NCI-H1930 (cell line): ENCODE measurements around the gene NBEA.

ENCODE experiments used
- DNase-seq, 2 experiments: peaks; one replicate each; lab custom pipeline; 2025; lab: John Stamatoyannopoulos, UW

The NBEA gene

DNA sequence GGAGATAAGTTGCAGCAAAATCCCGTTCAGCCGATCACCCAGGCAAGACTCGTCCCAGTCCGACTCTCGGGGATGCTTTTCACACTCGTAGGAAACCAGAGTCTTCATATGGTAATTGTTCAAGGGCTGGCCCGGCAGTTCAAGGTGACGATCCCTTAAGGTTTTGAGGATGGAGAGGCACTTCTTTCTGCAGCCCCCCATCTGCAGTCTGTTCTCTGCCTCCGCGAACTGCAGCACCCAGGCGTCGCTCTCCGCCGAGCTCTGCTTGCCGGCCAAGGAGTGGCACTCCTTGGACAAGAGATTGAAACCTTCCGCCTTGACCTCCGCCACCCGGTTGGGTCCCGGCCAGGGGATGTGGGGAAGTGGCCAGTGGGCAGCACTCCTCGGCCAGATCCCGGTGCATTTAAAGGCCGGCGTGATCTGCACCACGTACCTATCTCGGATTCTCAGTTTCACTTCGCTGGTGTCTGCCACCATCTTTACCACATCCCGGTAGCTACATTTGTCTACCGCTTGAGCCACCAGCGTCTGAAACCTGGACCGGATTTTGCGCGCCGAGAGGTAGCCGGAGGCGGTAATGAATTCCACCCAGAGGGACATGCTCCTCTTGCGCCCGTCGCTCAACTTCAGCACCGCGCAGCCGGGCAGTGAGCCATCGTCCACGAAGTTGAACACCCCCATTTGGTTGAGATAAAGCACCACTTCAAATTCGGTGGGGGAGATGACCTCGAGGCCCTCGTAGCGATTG, 533.3 kb downstream of the NBEA start:
- DNase-seq, result no peak

DNA sequence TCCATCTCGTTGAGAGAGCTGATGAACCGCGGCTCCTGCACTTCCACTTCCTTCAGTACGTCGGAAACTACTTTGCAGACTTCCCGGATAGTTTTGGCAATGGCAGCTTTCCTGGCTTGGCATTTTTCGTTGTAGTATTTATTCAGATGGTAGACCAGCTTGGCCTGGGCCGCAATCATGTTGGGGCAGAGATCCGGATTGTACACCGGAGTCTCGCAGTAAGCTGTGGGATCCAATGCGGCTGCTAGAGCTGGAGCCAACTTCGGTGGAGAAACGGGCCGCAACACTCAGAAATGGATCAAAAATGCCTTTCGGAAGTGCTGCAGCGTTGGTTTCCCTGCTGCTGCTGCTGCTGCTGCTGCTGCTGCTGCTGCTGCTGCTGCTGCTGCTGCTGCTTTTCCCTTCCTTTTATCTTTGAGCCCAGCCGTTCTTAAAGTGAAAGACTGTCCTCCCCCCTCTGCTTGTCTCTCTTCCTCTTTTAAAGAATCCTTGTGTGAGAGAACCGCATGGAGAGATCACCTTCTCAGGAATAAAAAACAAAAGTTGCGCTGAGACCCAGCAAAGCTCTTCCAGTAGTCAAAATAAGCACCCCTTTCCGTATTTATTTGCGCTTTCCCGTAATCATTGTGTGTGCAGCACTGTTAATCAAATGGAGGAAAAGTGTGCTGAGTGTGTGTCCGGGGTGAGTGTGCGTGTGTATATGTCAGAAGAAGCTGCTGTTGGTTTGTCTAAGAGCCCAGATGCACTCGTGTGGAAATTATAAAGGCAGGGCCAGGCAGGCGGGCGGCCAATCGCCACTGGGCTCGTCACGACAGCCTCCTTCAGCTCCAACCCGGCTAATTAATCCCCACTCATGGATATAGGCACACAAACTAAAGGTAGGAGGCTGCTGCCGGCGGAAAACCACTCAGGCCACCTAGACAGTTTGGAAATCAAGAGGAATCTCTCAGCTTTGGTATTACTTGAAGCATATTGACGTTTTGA, 534.2 kb downstream of the NBEA start, which contains the start of gene MAB21L1:
Gene MAB21L1 (minus strand): TSS at position 730 of the 984 bp plus-strand sequence. CDS start 551 bp downstream, at position 179.
- DNase-seq, result no peak

DNA sequence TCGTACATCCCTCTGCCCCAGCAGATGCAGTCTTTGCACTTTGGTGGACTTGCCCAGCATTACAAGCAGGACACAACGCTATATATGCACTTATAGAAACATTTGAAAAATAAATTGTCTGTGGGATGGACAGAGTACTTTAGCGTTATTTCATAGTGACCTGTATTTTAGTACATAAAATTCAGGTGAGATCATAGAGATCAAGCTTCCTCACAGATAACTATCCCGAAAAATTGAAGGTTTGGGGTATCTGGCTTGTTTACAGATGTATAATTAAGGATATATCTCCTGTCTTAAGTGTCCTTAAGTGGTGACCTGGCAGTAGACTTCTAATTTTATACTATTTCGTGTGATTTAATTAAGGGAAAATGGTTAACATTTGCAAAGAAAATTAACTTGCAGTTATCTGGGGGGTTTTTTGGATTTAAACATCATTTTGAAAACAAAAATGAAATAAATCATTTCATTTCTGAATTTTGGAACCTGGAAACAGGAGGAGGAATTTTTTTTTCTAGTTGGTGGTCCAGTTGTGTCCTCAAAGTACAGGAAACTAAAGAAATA, 535.4 kb downstream of the NBEA start:
- no peak for DNase-seq

DNA sequence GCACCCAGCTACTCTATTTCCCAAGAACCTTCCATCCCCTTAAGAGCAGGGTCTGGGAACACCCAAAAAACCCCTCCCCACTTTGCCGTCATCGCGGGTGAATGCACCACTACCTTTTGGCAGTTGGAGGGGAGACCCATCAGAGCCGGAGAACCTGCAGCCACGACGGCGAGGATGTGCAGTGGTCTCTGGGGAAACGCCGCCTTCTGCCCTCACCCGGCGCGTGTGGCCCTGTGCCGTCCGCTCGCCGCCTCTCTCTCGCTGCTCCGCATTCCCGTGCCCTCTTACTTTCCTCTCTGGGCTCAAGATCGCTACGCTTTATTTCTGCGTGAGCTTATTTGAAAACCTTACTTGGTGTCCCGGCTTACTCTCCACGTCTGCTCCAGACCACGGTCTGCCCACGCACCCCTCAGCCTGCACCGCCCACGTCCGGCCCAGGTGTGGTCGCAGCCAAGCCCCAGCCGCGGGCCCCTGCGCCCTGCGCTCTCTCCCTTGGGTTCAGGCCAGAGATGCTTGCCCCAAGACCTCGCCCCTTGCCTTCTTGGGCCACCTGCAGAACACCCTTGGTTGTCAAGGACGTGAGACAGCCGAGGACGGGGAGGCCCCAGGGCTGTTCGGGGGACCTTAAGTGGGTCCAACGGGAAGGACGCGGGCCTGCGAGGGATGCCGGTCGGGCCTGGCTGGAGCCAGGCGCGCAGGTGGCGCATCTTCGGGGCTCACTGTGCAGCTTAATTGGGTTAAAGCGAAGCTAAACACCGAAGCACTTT, 536.4 kb downstream of the NBEA start:
- DNase-seq, result no peak

DNA sequence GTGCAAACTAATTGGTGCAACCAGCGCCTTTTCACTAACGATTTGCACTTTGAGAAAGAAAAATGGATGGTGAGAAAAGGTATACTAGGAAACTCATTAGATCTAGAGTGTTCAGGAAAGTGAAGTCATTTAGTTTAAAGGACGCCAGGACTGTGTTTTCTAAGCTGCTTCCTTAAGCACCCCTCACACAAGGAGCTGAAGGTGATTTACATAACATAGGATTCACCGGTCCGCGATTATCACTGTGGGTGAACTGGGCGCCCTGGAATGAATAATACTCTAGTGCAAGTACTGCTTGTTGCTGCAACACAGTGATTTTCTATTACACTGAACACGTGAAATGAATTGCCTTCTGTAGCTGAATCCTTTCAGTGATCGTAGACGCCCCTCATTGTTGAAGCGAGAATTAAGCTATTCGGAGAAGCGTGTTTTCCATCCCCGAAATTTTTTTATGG, 537.0 kb downstream of the NBEA start:
- no peak for DNase-seq

DNA sequence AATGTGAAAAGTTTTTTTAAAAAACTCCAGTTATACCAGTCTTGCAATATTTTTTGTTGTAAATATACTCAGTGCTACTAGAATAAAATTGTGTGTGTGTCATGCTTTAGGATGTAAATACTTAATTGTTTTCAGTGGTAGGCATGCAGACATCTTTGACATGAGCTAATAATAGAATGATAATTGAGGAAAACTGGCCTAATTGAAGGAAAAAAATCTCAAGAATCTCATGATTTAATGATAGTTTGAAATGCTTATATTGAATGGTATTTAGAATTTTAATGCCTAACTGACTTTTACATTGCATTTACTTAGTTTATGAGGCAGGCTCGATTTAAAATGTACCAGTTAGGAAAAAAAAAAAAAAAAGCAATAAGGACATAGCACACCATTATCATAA, 537.6 kb downstream of the NBEA start:
- DNase-seq, result no peak

DNA sequence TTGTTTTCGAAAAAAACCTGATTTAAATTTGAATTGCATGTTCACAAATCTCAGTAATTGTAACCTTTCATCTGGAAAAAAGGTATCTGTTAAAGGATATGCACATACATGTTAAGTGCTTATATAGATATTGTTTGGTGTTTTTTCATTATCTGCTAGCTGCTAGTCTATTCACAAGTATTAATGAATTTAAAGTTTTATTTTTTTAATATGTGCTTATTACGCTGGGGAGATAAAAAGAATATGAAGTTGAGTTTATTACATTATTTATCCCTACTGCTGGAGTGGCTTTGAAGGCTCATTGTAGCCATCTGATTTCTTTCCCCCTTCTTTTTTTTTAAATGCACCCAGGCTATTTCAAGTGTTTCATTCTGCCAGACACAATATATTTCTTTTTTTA, 538.3 kb downstream of the NBEA start:
- DNase-seq, result no peak

DNA sequence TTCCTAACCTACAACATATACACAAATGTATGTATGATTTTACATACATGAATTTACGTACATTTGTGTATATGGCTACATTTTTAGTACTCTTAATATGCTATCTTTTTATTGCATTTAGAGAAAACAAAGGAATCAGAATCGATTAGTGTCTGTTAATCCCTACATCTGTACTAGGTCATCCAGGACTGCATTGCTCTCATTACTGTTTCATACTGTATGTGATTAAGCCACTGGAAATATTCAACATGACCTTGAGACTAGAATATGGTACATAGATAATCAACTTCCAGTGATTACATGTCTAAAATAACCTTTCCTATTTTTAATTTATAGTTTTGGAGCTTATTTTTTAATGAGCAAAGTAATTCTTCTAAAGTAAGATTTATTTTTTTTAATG, 539.7 kb downstream of the NBEA start:
- no peak for DNase-seq

DNA sequence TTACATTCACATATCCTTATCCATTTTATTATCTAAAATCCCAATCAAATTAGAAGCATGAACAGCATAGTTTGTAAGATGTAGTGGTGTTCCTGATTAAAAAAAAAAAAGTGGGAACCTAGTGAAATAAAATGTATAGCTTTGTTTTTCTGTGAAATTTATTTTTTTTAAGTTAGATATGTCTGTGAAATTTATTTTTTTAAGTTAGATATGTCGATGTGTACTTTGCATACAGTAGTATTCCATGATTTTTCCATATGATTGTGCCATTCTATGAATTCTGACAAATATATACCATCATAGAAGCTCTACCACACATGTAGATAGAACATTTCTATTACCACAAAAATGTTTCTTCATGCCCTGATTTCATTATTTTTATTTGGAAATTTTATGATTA, 540.5 kb downstream of the NBEA start:
- DNase-seq, result no peak

DNA sequence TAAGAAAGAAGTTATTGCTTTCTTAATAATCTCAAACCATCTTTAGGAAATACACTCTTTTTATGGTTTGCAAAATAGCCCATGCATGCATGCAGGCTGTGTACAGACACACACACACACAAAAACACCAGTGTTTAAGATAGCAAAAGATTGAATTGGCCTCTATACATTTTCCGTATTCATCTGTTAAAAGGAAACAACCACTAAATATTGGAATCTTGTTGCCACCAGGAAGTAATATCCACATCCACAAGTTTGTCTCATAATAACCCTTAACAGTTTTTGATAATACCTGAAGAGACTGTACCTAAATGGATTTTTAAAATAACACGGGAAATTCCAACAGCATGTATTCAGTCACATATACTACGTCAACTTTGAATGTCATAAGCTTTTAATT, 541.7 kb downstream of the NBEA start:
- no peak for DNase-seq

DNA sequence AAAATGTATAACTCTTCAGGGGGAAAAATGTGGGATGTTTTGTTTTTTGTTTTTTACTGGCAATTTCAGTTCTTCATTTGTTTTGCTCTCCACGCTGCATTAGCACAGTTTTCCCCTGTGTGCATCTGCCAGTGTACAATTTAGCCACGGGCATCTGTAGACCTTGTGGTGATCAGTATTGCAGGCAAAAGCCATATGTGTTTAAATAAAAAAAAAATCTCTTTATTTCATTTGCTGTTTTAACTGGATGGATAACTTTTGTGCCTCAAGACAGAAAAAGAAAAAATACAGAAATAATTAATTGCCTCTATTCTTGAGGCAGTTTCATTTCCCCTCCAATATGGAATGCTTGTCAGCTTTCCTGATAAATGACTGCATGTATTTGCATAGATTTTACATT, 542.3 kb downstream of the NBEA start:
- no peak for DNase-seq

DNA sequence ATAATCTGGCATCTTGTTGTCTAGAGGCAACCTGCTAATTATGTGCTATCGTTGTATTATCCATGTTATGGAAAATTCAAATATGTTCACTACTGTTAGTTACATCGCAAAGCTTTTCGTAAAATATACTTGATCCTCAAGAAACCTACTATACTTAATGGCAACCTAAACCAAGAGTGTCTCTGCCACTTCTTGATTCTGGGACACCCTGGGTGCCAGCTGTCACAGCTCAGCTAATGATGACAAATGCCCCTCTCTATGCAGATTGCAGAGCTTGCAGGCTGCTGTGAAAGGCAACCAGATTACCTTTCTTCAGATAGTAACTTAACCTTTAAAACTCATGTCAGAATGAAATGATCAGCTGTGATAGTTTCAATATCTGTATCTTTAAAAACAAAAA, 543.4 kb downstream of the NBEA start:
- DNase-seq, result peak in 1 of 2 experiments; percentile 9

DNA sequence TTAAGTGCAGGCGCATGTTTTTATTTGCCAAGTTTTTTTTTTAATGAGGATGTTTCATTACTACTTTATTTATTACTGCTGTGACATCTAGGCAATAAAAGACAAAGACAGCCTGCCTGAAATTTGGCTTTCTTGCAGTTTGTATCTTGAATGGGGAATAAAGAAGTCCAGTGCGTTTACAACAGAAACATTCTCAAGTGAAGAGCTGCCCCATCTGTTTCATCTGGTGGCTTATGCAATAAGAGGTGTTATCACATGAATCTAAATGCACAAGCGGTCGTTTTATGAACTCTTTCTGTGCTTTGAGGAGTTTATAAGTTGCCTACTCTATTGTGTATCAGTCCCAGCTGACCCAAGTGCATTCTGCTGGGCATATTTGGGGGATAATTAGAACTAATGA, 547.0 kb downstream of the NBEA start:
- no peak for DNase-seq

DNA sequence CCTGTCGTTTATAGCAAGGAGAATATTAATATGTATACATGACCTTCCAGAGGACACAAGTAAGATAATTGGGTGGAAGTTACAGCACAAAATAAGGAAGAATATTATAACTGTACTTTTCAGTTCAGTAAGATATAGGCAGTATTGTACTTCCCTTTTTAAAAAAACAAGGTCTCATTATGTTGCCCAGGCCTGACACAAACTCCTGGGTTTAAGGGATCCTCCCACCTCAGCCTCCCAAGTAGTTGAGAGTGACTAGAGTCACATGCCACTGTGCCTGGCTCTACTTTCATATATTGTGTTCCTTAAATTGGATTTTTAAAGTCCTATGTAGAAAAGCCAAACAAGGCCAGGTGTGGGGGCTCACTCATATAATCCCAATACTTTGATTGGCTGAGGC, 553.9 kb downstream of the NBEA start:
- DNase-seq, result no peak

DNA sequence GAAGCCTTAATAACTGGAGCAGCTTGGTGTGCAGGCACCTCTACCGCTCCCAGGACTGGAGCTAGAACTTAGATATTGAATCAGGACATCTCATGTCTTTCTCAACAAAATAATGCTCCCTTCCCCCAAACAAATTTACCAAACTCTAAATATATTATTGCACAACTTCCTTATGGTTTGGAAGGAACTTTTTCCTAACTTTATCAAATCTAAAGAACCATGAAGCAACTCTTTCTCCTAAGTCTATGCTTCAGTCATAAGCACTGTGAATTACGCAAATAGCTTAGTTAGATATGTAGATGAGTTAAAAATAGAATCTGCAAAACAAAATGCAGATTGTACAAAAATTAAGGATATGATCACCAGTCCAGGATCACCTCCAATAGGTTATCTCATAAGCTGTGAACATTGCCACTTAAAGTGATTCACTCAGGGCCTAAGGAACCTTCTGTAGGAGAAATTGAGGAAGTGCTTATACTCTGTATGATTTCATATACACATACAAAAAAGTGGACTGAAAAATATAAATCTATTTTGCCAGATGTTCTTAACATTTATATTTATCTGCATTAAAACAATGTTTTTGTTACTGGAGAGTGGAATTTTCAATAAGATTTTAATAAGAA, 554.8 kb downstream of the NBEA start:
- no peak for DNase-seq

DNA sequence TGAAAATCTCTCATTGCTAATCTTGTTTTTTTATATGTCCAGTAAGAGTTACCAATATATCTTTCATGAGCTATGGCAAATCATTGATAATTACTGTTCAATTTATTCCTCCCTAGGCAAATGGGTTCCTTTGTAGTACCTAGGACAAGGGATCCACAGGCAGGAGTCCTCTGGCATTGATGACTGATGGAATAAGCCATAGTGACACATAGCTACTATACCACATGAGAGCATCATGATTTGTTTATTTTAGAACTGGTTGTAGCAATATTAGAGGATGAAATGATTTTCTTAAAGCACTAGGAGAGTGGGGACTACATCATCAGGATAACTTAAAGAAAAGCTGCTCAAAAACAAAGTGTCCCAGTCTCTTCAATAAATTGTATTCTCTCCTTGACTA, 556.2 kb downstream of the NBEA start:
- DNase-seq, result peak in 1 of 2 experiments; percentile 20

DNA sequence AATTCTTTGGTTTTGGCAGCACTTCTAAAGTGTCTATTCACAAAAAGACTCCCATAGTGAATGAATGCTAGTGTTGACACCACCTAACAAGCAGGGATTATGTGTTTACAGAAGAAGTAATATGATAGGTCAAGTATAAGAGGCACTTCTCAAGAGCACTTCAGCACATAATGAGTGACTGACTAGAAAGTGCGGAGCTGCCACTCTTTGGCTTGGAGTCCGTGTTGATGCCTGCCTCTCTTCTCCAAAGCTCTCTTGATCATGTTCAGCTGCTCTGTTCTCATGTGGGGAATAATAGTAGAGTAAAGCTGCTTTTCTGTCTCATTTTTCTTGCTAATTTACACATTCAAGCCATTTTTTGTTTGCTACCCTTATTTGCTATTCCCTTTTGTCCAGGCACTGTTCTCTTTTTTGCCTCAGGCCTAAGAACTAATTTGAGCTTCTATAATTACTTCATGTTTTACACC, 557.2 kb downstream of the NBEA start:
- DNase-seq, result peak; percentile 91 to 94

DNA sequence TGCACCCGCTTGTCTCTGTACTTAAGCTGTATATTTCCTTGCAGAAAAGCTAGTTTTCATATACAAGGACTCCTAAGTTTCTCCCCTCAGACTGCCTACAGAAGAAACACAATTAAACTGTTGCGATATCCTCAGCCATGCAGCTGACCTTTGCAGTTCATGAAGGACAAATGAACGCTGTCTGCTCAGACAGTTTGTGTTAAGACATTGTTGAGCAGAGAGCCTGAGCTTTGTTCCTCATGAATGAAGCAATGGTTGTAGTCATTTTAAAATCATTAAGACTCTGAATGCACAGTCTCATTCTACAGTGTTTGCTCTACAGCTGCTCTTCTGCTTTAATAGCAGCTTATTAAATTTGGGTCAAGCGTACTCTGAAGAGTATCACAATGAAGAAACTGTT, 557.6 kb downstream of the NBEA start:
- DNase-seq, result peak; percentile 79 to 89

DNA sequence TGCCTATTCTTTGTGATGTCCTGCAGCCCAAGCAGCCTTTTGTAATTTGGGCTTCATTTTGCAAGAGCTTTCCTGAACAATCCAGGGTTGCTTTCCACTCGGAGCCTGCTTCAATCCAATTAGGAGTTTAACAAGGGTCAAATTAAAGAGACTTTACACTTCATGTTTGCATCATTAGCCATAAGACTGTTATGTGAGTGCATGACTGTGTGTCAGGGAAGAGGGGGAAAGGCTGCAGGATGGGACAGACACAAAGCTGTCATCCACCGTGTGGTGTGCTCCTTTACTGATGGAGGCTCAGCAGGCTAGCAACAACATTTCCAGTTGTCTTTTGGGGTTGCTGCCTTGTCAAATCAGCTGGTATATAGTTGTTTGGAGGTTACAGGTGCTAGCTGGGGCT, 558.1 kb downstream of the NBEA start:
- DNase-seq, result peak; percentile 75 to 89

DNA sequence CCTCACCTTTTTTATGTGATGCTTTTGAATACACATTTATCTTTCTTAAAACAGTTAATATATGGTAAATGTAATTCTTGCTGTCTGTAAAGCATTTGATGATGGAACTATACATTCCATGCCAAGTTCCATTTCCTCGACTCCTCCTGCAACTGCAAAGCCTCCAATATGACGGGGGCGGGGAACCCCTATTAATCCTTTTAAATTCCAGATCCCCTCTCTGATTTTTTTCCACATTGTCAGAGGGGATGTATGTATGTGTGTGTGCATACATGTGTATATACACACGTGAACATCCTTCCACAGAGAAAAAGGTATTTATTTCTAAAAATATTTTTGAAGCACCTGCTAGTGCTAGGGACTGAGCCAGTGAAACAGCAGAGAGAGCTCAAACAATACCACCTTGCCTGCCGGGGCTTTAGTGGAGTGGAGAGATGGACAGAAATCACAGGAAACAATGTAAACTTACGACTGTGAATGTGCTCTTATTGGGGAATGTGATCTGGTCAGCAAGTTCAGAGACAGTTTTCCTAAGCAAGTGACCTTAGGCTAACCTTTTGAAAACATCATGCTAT, 559.7 kb downstream of the NBEA start:
- no peak for DNase-seq

DNA sequence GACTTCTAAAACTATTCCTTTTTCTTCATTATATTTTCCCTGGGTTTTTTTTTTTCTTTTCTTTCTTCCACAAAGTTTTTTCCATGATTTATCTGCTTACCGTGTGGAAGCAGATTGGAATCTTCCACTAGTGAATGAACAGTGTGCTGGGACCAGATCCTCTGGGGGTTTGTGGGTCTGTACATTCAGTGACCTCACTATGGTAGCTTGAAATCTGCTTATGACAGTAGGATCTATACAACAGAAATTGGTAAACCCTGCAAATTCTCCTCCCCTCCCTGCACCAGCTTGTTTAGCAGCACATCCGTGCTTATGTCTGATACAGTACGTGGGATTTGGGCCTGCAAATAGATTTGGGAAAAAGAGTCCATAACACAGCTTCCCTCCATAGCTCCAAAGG, 560.4 kb downstream of the NBEA start:
- DNase-seq, result no peak
